ENCODE data around the gene CNNM4. TPM values are rescaled to one million over a fixed set of nuclear protein-coding genes. Genes with fewer than 3 reads are reported as not detected.

Gene CNNM4
- polyA plus RNA-seq, 2 of the 4 experiments (the other 2 are of a cell fraction), result 8.8 to 11.2 TPM

DNA sequence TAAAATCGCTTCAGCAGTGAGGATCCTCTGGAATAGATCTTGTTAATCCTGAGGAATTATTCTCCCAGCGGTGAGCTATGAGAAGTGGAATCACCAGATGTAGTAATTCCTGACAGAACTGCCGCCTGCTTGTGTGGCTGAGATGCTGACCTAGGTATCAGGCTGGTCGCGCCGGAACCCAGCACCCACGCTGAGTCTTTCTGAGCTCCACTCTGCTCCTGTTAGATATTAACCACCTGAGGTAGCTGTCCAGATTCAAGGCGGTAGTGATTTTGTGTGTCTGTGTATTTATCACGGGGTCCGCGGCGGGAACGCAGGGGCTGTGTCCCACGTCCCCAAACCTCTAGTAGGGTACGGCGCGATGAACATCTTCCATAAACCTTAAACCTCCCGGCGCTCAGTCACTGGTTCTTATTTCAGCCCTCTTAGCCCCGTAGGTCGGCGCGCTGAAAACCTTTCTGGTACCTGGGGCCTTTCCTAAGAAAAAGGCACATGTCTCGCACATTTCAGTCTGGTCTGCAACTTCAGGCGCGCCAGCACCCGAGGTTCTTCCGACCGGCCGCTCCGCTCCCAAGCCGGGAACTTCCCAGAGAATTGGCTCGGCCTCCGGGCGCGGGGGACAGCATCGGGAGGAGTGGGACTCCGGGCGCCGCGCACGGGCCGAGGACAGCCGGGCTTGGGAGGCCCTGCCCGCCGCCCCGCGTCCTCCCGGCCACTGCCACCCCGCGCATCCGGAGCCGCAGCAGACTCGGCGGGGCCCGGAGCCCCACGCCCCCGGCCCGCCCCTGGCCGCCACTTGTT lies 54.8 kb downstream of the CNNM4 start:
- Histone ChIP-seq H3K4me2 (peak overlapping the region; percentile 99), H3K4me1 (peaks cover 30% of the 10 kb centered on the region), H3K9me3 (no peaks in the 10 kb centered on the region), H3K27ac (peak overlapping the region; percentile 91 to 94), H3K4me3 (peak overlapping the region; percentile 92)
- ATAC-seq (peak; percentile 35 to 55; a peak in 5 of 6 replicates), FAIRE-seq (no peak), DNase-seq (ENCODE audit: low read depth in 1 of 2, low spot score in 1 of 2) (peak; percentile 38 to 62)
- ChIA-PET POLR2A (interaction anchor here (0.6 to 2.2 kb wide), 8 partner anchors 15 to 297 kb away, joined by 3 to 9 read pairs (median 4); partner anchors contain the start of genes ANKRD39 and CNNM4), CTCF (interaction anchor here (1.0 to 3.3 kb wide), 11 partner anchors 10 to 265 kb away, joined by 3 to 24 read pairs (median 4); partner anchors contain the start of gene CNNM4)
- 6% methylated on average over 27 of the region's 60 CpGs for WGBS (ENCODE audit: missing lambda C conversion rate)
- no peak for TF ChIP-seq ZNF302 (CRISPR knock-in tag; IDR thresholded peaks at IDR 0.05)
- no peak for TF ChIP-seq BHLHE40 (IDR thresholded peaks at IDR 0.05; ENCODE audit: low read depth, low read length)
- TF ChIP-seq, protein P1, sequence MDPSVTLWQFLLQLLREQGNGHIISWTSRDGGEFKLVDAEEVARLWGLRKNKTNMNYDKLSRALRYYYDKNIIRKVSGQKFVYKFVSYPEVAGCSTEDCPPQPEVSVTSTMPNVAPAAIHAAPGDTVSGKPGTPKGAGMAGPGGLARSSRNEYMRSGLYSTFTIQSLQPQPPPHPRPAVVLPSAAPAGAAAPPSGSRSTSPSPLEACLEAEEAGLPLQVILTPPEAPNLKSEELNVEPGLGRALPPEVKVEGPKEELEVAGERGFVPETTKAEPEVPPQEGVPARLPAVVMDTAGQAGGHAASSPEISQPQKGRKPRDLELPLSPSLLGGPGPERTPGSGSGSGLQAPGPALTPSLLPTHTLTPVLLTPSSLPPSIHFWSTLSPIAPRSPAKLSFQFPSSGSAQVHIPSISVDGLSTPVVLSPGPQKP (IDR thresholded peaks at IDR 0.05; ENCODE audit: low read depth, low read length), result no peak
- no peak for TF ChIP-seq CHD4 (IDR thresholded peaks at IDR 0.05; ENCODE audit: borderline replicate concordance)
- no peak for TF ChIP-seq REST (IDR thresholded peaks at IDR 0.05)
- TF ChIP-seq, protein P2, sequence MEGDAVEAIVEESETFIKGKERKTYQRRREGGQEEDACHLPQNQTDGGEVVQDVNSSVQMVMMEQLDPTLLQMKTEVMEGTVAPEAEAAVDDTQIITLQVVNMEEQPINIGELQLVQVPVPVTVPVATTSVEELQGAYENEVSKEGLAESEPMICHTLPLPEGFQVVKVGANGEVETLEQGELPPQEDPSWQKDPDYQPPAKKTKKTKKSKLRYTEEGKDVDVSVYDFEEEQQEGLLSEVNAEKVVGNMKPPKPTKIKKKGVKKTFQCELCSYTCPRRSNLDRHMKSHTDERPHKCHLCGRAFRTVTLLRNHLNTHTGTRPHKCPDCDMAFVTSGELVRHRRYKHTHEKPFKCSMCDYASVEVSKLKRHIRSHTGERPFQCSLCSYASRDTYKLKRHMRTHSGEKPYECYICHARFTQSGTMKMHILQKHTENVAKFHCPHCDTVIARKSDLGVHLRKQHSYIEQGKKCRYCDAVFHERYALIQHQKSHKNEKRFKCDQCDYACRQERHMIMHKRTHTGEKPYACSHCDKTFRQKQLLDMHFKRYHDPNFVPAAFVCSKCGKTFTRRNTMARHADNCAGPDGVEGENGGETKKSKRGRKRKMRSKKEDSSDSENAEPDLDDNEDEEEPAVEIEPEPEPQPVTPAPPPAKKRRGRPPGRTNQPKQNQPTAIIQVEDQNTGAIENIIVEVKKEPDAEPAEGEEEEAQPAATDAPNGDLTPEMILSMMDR (IDR thresholded peaks at IDR 0.05), result no peak
- 0 out of 2 replicates have a peak, but pooled peaks have one; percentile 67 for TF ChIP-seq RNF2 (IDR thresholded peaks at IDR 0.05; ENCODE audit: borderline replicate concordance, low read depth)
- TF ChIP-seq CBX2 (IDR thresholded peaks at IDR 0.05; ENCODE audit: borderline replicate concordance, low read depth), result no peak
- TF ChIP-seq, protein P3, sequence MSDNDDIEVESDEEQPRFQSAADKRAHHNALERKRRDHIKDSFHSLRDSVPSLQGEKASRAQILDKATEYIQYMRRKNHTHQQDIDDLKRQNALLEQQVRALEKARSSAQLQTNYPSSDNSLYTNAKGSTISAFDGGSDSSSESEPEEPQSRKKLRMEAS (IDR thresholded peaks at IDR 0.05), result peak; percentile 38
- no peak for TF ChIP-seq HOXB5 (CRISPR knock-in tag; IDR thresholded peaks at IDR 0.05)
- TF ChIP-seq MYC (IDR thresholded peaks at IDR 0.05; ENCODE audit: borderline replicate concordance, low read length), result 0 out of 2 replicates have a peak, but pooled peaks have one; percentile 60

GRCh38 chr2:96816127-96816835 lies 55.6 kb downstream of the CNNM4 start, which contains the start of gene CNNM3:
Gene CNNM3, plus strand, starts transcription at chr2:96816268. Its CDS starts 10 bp downstream, at chr2:96816278.
- CTCF ChIA-PET, result interaction anchor here (0.7 to 3.3 kb wide), 16 partner anchors 10 to 297 kb away, joined by 3 to 24 read pairs (median 5); partner anchors contain the start of genes ANKRD36 and CNNM4
- Histone ChIP-seq H3K4me2 (peak within 1 kb of the TSS; percentile 99), H3K4me3 (peak within 1 kb of the TSS; percentile 92), H3K27ac (peak within 1 kb of the TSS; percentile 91 to 94), H3K4me1 (peaks cover 30% of the 10 kb centered on the region), H3K9me3 (no peaks in the 10 kb centered on the region)
- POLR2A ChIA-PET, result interaction anchor here (0.6 to 2.2 kb wide), 8 partner anchors 16 to 296 kb away, joined by 3 to 9 read pairs (median 4); partner anchors contain the start of genes ANKRD39 and CNNM4
- FAIRE-seq, result no peak
- ATAC-seq, result peak; percentile 88 to 97
- DNase-seq (ENCODE audit: low read depth in 1 of 2, low spot score in 1 of 2), result peak; percentile 93 to 96
- no CpG with 5 or more reads among the region's 103 CpGs for WGBS (ENCODE audit: missing lambda C conversion rate)
- no peak for TF ChIP-seq FOSL2 (IDR thresholded peaks at IDR 0.05)
- TF ChIP-seq FOSL2 (CRISPR knock-in tag; IDR thresholded peaks at IDR 0.05), result no peak
- peak; percentile 80 to 87; a peak in 3 of 5 replicates for TF ChIP-seq JUN (IDR thresholded peaks at IDR 0.05)
- no peak for TF ChIP-seq MAZ (IDR thresholded peaks at IDR 0.05; ENCODE audit: borderline replicate concordance, low read depth, low read length)
- no peak for TF ChIP-seq ESRRA (IDR thresholded peaks at IDR 0.05; ENCODE audit: borderline replicate concordance, low read length)
- TF ChIP-seq POLR2A (IDR thresholded peaks at IDR 0.05; ENCODE audit: low read length), result peak; percentile 68
- peak; percentile 58; the same call in 1 of the 2 replicates for TF ChIP-seq KDM5A (IDR thresholded peaks at IDR 0.05)
- peak; percentile 43; the same call in 1 of the 2 replicates for TF ChIP-seq PHF8 (IDR thresholded peaks at IDR 0.05; ENCODE audit: borderline replicate concordance, low read depth)
- TF ChIP-seq, protein P4, sequence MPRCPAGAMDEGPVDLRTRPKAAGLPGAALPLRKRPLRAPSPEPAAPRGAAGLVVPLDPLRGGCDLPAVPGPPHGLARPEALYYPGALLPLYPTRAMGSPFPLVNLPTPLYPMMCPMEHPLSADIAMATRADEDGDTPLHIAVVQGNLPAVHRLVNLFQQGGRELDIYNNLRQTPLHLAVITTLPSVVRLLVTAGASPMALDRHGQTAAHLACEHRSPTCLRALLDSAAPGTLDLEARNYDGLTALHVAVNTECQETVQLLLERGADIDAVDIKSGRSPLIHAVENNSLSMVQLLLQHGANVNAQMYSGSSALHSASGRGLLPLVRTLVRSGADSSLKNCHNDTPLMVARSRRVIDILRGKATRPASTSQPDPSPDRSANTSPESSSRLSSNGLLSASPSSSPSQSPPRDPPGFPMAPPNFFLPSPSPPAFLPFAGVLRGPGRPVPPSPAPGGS (IDR thresholded peaks at IDR 0.05), result peak; percentile 86
- TF ChIP-seq, protein P5, sequence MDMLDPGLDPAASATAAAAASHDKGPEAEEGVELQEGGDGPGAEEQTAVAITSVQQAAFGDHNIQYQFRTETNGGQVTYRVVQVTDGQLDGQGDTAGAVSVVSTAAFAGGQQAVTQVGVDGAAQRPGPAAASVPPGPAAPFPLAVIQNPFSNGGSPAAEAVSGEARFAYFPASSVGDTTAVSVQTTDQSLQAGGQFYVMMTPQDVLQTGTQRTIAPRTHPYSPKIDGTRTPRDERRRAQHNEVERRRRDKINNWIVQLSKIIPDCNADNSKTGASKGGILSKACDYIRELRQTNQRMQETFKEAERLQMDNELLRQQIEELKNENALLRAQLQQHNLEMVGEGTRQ (IDR thresholded peaks at IDR 0.05), result no peak
- TF ChIP-seq, protein P6, sequence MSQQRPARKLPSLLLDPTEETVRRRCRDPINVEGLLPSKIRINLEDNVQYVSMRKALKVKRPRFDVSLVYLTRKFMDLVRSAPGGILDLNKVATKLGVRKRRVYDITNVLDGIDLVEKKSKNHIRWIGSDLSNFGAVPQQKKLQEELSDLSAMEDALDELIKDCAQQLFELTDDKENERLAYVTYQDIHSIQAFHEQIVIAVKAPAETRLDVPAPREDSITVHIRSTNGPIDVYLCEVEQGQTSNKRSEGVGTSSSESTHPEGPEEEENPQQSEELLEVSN (IDR thresholded peaks at IDR 0.05; ENCODE audit: borderline replicate concordance, low read depth), result 0 out of 2 replicates have a peak, but pooled peaks have one; percentile 5
- TF ChIP-seq ZFP36 (IDR thresholded peaks at IDR 0.05; ENCODE audit: borderline replicate concordance, partially characterized antibody), result peak; percentile 77

All from A549 (cell line).